ENCODE measurements around the gene SLC25A53. TPM values are rescaled to one million over a fixed set of nuclear protein-coding genes. Genes with fewer than 3 reads are reported as not detected.

Gene SLC25A53
- polyA plus RNA-seq, 1 donor (not counting 4 experiments of a cell fraction or from before 2014, with no cell fraction given), result 2.7 TPM

GRCh38 chrX:104108955-104109354 is 47.9 kb downstream of the SLC25A53 start:
- dilution Hi-C loops (cut with MboI; ENCODE audit: extremely low pct_ligation_motif_present, low sequenced_read_pairs), result no loop called here
- TF ChIP-seq EZH2 (IDR thresholded peaks at IDR 0.05; ENCODE audit: low read length) (no peak), CTCF (optimal IDR thresholded peaks at IDR 0.05 in 1 of 3, IDR thresholded peaks at IDR 0.05 in 1 of 3, conservative IDR thresholded peaks at IDR 0.05 in 1 of 3; ENCODE audit: extremely low read depth in 1 of 3, insufficient read depth in 2 of 3, low read length in 3 of 3) (no peak)
- FAIRE-seq (no peak), DNase-seq (ENCODE audit: low read depth, low spot score) (no peak)
- Histone ChIP-seq H3K4me3 (ENCODE audit: control insufficient read depth in 2 of 3, extremely low read depth in 1 of 3, insufficient read depth in 2 of 3, low read depth in 1 of 3, low read length in 3 of 3) (no peak overlapping the region), H3K4me1 (ENCODE audit: control insufficient read depth, extremely low read depth, insufficient read depth, low read length) (no peaks in the 10 kb centered on the region), H3K79me2 (ENCODE audit: control insufficient read depth, insufficient read depth, low read length) (no peaks in the 10 kb centered on the region), H4K20me1 (ENCODE audit: control insufficient read depth, extremely low read depth, insufficient read depth, low read length) (no peaks in the 10 kb centered on the region), H3K9ac (ENCODE audit: control insufficient read depth, extremely low read depth, insufficient read depth, low read length) (no peak overlapping the region), H2AFZ (ENCODE audit: control insufficient read depth, low read length) (no peak overlapping the region), H3K27me3 (ENCODE audit: control insufficient read depth, extremely low read depth, insufficient read depth, low read length) (peaks cover 9% of the 10 kb centered on the region), H3K9me3 (ENCODE audit: control insufficient read depth, low read depth, low read length) (no peaks in the 10 kb centered on the region), H3K27ac (ENCODE audit: control insufficient read depth, insufficient read depth, low read length) (no peak overlapping the region), H3K4me2 (ENCODE audit: control insufficient read depth, extremely low read depth, insufficient read depth, low read depth, low read length) (no peak overlapping the region), H3K36me3 (ENCODE audit: control insufficient read depth in 2 of 2, extremely low read depth in 1 of 2, insufficient read depth in 2 of 2, low read length in 2 of 2) (no peaks in the 10 kb centered on the region), H3K9me1 (ENCODE audit: control insufficient read depth, extremely low read depth, insufficient read depth, low read length) (no peaks in the 10 kb centered on the region)

- H3K27me3 ChIP-seq (ENCODE audit: control insufficient read depth, extremely low read depth, insufficient read depth, low read length), result peaks cover 5% of the 10 kb centered on the region
- H3K4me1 ChIP-seq (ENCODE audit: control insufficient read depth, extremely low read depth, insufficient read depth, low read length), result no peaks in the 10 kb centered on the region
- no peak for DNase-seq (ENCODE audit: low read depth, low spot score)
- H3K9me3 ChIP-seq (ENCODE audit: control insufficient read depth, low read depth, low read length), result no peaks in the 10 kb centered on the region
- no peak overlapping the region for H2AFZ ChIP-seq (ENCODE audit: control insufficient read depth, low read length)
- TF ChIP-seq EZH2 (IDR thresholded peaks at IDR 0.05; ENCODE audit: low read length) (no peak), CTCF (optimal IDR thresholded peaks at IDR 0.05 in 1 of 3, IDR thresholded peaks at IDR 0.05 in 1 of 3, conservative IDR thresholded peaks at IDR 0.05 in 1 of 3; ENCODE audit: extremely low read depth in 1 of 3, insufficient read depth in 2 of 3, low read length in 3 of 3) (no peak)
- H3K4me2 ChIP-seq (ENCODE audit: control insufficient read depth, extremely low read depth, insufficient read depth, low read depth, low read length), result no peak overlapping the region
- H3K9me1 ChIP-seq (ENCODE audit: control insufficient read depth, extremely low read depth, insufficient read depth, low read length), result no peaks in the 10 kb centered on the region
- dilution Hi-C loops (cut with MboI; ENCODE audit: extremely low pct_ligation_motif_present, low sequenced_read_pairs), result no loop called here
- H4K20me1 ChIP-seq (ENCODE audit: control insufficient read depth, extremely low read depth, insufficient read depth, low read length), result no peaks in the 10 kb centered on the region
- H3K27ac ChIP-seq (ENCODE audit: control insufficient read depth, insufficient read depth, low read length), result no peak overlapping the region
- H3K4me3 ChIP-seq (ENCODE audit: control insufficient read depth in 2 of 3, extremely low read depth in 1 of 3, insufficient read depth in 2 of 3, low read depth in 1 of 3, low read length in 3 of 3), result no peak overlapping the region
- H3K36me3 ChIP-seq (ENCODE audit: control insufficient read depth in 2 of 2, extremely low read depth in 1 of 2, insufficient read depth in 2 of 2, low read length in 2 of 2), result no peaks in the 10 kb centered on the region
- H3K9ac ChIP-seq (ENCODE audit: control insufficient read depth, extremely low read depth, insufficient read depth, low read length), result no peak overlapping the region
- FAIRE-seq, result no peak
- H3K79me2 ChIP-seq (ENCODE audit: control insufficient read depth, insufficient read depth, low read length), result no peaks in the 10 kb centered on the region
Measured at GRCh38 chrX:104105330-104106262, 51.2 kb downstream of the SLC25A53 start.

Data from keratinocyte (primary cell).